GM19099 (cell line): ENCODE measurements around the gene ARHGEF3.

Source experiments
- POLR2A ChIP-seq: IDR thresholded peaks from 3 replicates; pipeline ENCODE4 v1.6.1; 2011; ENCODE audit warnings: low read depth; ENCODE audit not compliant: insufficient read length; ENCODE audit errors: extremely low read depth

Gene ARHGEF3

GRCh38 chr3:56829533-56829932, 27.8 kb upstream of the ARHGEF3 start:
- no peak for TF ChIP-seq POLR2A

GRCh38 chr3:56826831-56827722, 25.3 kb upstream of the ARHGEF3 start:
- no peak for TF ChIP-seq POLR2A

- no peak for TF ChIP-seq POLR2A
Measured at GRCh38 chr3:56825567-56826438, 24.1 kb upstream of the ARHGEF3 start.

- TF ChIP-seq POLR2A = no peak
Measured at GRCh38 chr3:56823984-56824703, 22.4 kb upstream of the ARHGEF3 start.

GRCh38 chr3:56823421-56823926, 21.7 kb upstream of the ARHGEF3 start:
- TF ChIP-seq POLR2A = no peak

- no peak for TF ChIP-seq POLR2A
Measured at GRCh38 chr3:56822501-56822900, 20.8 kb upstream of the ARHGEF3 start.

- TF ChIP-seq POLR2A = no peak
Measured at GRCh38 chr3:56819016-56819809, 17.5 kb upstream of the ARHGEF3 start.

GRCh38 chr3:56818156-56818985, 16.6 kb upstream of the ARHGEF3 start:
- no peak for TF ChIP-seq POLR2A

GRCh38 chr3:56817646-56818045, 15.9 kb upstream of the ARHGEF3 start:
- no peak for TF ChIP-seq POLR2A

- no peak for TF ChIP-seq POLR2A
Measured at GRCh38 chr3:56816061-56816460, 14.3 kb upstream of the ARHGEF3 start.

- no peak for TF ChIP-seq POLR2A
Measured at GRCh38 chr3:56815589-56815988, 13.8 kb upstream of the ARHGEF3 start.

- no peak for TF ChIP-seq POLR2A
Measured at GRCh38 chr3:56813653-56813960, 11.9 kb upstream of the ARHGEF3 start.
